ENCODE data around the gene GSG1L.
"Not testable (repeated sequence)": the region's sequence is repeated elsewhere in the genome, so short reads cannot be mapped to it uniquely, and the experiment has no call there.

The GSG1L gene

GRCh38 chr16:27880287-27880686 is 183.2 kb downstream of the GSG1L start:
- DNase-seq: no peak

- no peak for DNase-seq
Observed at GRCh38 chr16:27879601-27880247, 183.8 kb downstream of the GSG1L start.

- not testable (repeated sequence) for DNase-seq
Observed at GRCh38 chr16:27872627-27873026, 190.9 kb downstream of the GSG1L start.

GRCh38 chr16:27870116-27870798 is 193.3 kb downstream of the GSG1L start:
- DNase-seq: no peak

GRCh38 chr16:27869411-27869810 is 194.1 kb downstream of the GSG1L start:
- DNase-seq: no peak

- no peak for DNase-seq
Observed at GRCh38 chr16:27868180-27868579, 195.3 kb downstream of the GSG1L start.

GRCh38 chr16:27867122-27868110 is 196.1 kb downstream of the GSG1L start:
- peak; percentile 12 to 73 (median 22) for DNase-seq

GRCh38 chr16:27863377-27863776 is 200.1 kb downstream of the GSG1L start:
- no peak for DNase-seq

- DNase-seq: no peak
Observed at GRCh38 chr16:27862953-27863352, 200.6 kb downstream of the GSG1L start.

- DNase-seq: no peak
Observed at GRCh38 chr16:27860091-27860490, 203.4 kb downstream of the GSG1L start.

GRCh38 chr16:27859020-27859419 is 204.5 kb downstream of the GSG1L start:
- DNase-seq: no peak

GRCh38 chr16:27853651-27854050 is 209.9 kb downstream of the GSG1L start:
- no peak for DNase-seq

GRCh38 chr16:27853101-27853500 is 210.4 kb downstream of the GSG1L start:
- DNase-seq: no peak

- no peak for DNase-seq
Observed at GRCh38 chr16:27852681-27853080, 210.8 kb downstream of the GSG1L start.

GRCh38 chr16:27852116-27852515 is 211.4 kb downstream of the GSG1L start:
- DNase-seq: no peak

- no peak for DNase-seq
Observed at GRCh38 chr16:27851586-27851985, 211.9 kb downstream of the GSG1L start.

- no peak for DNase-seq
Observed at GRCh38 chr16:27849621-27850020, 213.9 kb downstream of the GSG1L start.

- no peak for DNase-seq
Observed at GRCh38 chr16:27847030-27847550, 216.4 kb downstream of the GSG1L start.

GRCh38 chr16:27844826-27845225 is 218.7 kb downstream of the GSG1L start:
- no peak for DNase-seq

- no peak for DNase-seq
Observed at GRCh38 chr16:27843800-27844199, 219.7 kb downstream of the GSG1L start.

GRCh38 chr16:27841911-27842310 is 221.6 kb downstream of the GSG1L start:
- no peak for DNase-seq

- no peak for DNase-seq
Observed at GRCh38 chr16:27841061-27841801, 222.3 kb downstream of the GSG1L start.
